HG03139 (cell line): Measurements from ENCODE around the gene AKNA.
A peak's percentile ranks its signal among the peaks of the same experiment; 100 is the strongest.

Experiments
- ATAC-seq: cut with Tn5 transposase; IDR thresholded peaks from one replicate; pipeline ENCODE4 v1.9.1; 2021; ENCODE audit not compliant: unreplicated experiment

The AKNA gene

DNA sequence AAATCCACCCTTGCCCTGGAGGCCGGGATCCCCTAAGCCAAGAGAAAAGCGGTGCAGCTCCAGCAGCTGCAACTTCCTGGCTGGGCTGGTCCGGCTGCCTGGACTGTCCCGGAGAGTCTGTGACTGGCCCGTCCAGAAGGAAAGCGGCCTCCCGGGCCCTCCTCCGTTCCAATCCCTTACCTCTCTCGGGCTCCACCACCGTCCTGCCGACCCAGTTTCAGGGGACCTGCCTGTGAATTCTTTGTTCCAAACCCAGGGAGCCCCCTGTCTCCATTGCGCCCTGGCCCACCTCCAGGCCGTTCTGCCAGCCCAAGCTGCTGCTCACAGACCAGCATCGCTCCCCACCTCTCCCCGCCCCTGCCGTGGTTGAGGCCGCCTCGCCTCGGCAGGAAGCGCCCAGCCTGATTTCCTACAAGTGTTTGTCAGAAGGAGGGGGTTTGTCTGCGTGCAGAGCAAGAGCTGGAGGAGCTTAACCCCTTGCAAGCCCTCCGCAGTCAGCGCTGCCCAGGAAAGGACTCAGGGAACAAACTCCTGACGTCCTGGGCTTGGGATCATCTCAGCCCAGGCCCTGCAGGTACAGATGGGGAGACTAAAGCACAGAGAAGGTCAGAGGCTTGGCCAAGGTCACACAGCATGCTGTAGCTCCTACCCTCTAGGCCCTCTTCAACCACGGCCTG, at the start of gene AKNA:
AKNA (minus strand) TSS at position 303 of the 677 bp plus-strand sequence. CDS start 6,649 bp downstream, outside the sequence.
- ATAC-seq, result peak; percentile 29

- ATAC-seq, result no peak
Measured at GRCh38 chr9:114437401-114437893, 49.7 kb upstream of the AKNA start.

GRCh38 chr9:114434878-114435311, 47.1 kb upstream of the AKNA start:
- ATAC-seq, result no peak

- no peak for ATAC-seq
Measured at GRCh38 chr9:114433720-114434255, 46.0 kb upstream of the AKNA start.

DNA sequence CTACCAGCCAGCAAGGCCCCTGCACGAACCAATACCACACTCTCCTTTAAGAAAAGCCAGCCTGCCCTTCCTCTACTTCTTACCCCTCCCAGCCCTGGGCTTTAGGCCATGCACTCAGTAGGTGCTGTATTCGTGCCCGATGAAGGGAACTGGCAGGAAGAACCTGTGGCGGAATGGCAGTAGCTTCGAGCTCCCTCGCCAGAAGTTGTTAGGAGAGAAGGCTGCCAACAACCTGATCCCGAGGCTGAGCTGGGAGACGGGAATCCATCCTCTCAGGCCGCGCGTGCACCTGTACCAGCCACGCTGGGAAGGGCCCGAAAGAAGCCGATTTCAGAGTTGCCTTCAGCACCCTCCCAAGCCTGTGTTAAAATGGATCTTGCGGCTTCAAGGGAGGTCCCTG, 45.3 kb upstream of the AKNA start:
- no peak for ATAC-seq

DNA sequence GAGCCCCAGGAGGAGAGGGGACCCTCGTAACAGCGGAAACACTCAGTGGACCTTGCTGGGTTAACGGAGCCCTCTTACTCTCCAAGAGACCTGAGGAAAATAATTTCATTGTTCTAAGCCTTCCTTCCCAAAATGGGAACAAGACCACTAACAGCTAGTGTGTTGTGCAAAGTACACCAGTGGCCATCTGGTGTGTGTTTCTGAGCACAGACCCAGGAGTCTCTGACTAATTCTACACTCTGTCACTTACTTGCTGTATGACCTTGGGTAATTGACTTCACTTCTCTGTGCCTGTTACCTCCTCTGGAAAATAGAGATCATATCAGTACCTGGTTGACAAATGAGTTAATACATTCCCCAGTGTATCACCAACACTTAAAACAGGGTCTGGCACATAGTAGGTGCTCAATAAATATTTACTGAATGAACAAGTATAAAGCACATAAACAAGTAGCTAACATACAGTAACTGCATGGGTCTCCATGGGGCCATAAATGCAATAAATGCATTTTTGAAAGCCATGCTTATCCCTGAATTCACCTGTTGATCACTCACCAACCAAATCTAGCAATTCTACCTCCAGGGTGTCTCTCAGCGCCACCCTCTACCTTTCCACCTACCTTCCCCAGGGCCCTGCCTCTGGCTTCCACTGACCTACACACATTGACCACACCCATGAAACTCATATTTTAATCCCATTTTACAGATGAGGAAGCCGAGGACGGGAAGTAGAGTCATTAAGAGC, 44.7 kb upstream of the AKNA start:
- ATAC-seq, result no peak

DNA sequence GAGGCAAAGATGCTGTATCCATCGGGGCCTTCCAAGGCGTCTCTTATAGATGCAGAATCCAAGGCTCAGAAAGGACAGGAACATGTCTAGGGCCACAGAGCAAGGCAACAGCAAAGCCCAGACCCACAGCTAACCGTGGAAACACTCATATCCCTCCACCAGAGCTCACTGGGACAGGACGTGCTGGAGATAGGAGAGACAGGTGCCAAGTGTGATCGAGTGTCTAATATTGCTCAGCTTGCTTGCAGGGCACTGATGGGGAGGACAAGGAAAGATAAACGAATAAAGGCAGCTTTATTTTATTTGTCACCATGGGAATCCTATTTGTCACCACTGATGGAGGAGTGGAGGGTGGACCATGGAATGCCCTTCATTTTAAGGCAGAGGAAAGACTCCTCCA, 44.0 kb upstream of the AKNA start:
- ATAC-seq, result no peak

DNA sequence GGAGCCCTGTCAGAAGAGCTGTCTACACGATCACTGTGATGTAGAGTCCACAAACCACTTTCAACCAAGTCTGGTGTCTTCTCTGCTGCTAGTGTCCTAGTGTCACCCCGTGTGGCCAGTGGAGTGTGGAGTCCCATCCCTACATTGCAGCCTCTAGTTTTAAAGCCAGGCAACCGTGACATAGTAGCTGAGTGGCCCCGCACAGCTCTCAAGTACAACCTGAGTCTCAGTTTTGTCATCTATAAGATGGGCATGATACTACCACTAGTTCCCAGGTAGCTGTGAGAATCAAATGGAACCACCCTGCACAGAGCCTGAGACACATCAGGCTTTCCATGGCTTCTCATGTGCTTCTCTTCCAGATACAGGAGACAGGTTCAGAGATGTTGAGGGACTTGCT, 43.2 kb upstream of the AKNA start:
- ATAC-seq, result no peak

DNA sequence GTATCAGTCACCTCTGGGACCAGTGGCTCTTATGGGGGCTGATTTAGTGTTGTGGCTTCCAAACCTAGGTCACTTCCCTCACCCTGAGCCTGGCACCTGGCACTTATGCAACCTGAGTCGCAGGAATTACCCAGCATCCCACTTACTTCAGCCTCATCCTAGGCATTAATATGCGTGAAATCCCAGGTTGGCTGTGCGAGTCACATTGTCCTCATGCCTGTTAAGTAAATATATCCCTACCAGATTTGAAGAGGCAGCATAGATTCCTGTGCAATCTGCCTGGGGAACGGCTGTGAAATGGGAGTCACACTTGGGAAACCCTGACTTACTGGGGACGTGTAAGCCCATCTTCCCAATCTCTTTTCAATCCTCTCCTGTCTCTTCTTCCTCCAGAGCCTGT, 42.7 kb upstream of the AKNA start:
- no peak for ATAC-seq

DNA sequence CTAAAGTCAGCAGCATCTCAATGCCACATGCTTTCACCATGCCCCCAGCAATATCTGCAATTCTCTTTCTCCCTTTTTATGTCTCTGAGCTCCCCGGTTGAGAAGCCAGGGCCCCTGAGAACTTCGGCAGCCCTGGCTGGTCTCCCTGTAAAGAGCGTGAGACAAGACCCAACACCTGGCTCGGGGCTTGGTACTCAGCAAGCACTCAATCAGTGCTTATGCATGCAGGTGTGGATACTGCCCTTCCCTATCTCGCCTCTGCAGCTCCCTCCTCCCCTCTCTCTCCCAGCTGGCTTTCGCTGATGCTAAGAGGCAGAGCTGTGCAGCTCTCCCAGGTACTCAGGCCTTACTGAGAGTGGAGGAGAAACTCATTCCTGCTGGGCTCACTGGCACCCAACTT, 41.7 kb upstream of the AKNA start:
- no peak for ATAC-seq

DNA sequence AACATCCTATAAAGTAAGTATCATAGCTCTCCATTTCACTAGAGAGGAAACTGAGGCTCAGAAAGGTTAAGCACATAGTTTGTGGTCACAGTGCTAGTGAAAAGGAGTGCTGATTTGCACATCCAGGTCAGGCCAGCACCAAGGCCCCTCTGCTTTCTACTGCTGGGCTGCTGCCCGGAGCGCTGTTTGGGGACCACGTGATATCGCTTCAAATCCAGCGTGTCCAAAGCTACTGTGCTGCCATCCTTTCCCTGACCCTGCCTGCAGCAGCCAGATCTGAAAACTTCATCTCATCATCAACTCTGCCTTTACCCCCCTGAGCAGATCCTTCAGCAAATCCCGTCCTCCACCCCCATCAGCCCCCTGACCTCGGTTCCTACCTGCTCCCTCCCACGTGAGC, 40.7 kb upstream of the AKNA start:
- ATAC-seq, result no peak

DNA sequence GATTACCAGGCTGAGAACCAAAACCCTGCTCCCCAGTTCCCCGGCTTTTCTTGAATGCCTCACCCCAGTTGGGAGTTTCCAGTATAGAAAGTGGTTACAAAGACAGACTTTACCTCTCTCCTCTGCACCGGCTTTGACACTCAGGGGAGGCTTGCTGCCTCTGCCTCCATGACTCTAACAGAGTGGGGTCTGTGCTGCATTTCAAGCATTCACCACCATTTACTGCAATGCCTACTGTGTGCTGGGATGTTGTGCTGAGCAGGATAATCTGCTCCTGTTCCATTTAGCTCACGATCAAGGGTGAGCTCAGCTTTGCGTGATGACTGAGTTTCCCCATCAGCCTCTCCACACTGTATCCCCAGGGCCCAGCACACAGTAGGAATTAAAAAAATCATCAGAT, 39.9 kb upstream of the AKNA start:
- ATAC-seq, result no peak

GRCh38 chr9:114426046-114426948, 38.5 kb upstream of the AKNA start:
- no peak for ATAC-seq

- ATAC-seq, result no peak
Measured at GRCh38 chr9:114425126-114425525, 37.3 kb upstream of the AKNA start.

DNA sequence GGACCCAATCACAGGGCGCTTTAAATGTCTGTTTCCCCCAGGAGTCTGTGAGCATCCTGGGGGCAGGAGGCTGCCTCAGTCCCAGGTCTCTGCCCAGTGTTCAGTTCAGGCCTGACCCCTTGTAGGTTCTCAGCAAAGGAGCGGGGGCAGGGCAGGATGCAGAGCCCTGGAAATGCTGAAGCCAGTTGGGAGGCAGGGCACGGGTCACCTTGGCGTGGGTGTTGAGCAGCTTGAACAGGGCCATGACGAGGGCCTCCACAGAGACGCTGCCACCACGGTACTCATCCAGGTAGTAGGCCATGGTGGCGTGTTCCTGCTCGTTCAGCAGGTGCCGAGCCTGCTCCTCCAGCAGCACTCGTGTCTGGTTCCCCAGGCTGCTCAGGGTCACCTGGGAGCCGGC, 36.3 kb upstream of the AKNA start:
- no peak for ATAC-seq

DNA sequence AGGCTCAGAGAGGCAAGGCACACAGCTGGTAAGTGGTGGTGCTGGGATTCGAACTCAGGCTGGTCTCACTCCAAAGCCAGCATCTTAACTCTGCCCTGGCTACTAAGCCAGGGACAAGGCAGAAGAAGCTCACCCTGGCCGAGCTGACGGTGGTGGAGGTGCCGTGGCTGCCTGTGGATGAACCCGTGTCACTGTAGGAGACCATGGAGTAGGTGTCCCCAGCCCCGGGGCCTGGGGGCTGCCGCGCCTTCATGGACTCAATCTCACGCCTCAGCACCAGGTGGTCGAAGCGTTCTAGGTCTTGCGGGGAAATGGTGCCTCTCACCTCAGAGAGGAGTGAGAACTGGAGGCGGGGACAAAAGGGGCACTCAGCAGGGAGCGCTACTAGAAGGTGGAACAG, 35.4 kb upstream of the AKNA start:
- ATAC-seq, result no peak

DNA sequence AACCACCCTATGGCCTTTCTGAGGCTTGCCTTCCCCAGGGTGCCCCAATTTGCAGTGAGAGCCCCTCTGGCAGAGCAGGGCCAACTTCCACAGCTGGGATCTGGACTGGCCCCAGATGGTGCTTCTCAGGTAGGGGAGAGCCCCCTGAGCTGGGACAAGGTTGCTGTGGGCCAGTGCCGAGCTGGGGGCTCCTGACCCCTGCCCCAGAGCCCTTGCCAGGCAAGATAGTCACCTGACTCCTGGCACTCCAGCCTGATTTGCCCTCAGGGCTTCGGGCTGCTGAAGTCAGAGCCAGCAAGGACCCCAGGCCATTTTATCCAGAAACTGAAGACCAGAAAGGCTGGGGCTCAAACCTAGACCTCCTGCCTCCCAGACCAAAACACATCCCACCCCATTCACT, 33.4 kb upstream of the AKNA start:
- no peak for ATAC-seq

GRCh38 chr9:114419796-114420195, 32.0 kb upstream of the AKNA start:
- ATAC-seq, result no peak

DNA sequence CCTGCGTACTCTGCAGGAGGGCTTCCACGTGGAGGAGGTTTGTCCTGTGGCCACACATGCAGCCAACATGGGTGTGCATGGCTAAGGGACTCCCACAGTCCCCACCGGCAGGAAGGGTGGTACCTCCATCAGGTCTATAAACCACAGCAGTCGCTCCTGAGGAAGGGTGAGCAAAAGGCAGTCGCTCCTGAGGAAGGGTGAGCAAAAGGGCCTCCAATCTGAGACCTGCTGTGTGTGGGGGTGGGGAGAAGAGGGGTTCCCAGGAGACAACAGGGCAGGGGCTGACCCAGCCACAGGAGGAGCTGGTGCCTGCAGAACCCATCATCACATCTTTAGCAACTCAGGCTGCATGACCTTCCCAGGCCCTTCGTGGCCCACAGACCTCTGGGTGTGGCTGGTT, 30.3 kb upstream of the AKNA start:
- no peak for ATAC-seq

DNA sequence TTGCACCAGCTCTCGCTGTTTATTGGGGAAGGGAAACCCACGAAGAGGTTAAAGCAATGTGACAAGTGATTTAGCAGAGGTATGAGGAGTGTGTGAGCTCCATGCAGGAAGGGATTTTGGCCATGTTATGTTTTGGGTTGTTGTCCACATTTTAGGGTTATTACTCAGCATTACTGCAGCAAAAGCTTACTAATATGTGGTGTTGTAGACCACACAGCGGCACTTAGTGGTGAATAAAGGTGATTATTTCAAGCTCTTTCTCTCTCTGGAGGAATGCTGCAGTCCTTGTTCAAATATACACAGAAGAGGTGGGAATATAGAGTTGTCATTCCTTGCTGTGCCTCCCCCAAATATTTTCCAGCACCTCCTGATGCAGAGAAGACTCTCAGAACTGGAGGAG, 29.7 kb upstream of the AKNA start:
- no peak for ATAC-seq

DNA sequence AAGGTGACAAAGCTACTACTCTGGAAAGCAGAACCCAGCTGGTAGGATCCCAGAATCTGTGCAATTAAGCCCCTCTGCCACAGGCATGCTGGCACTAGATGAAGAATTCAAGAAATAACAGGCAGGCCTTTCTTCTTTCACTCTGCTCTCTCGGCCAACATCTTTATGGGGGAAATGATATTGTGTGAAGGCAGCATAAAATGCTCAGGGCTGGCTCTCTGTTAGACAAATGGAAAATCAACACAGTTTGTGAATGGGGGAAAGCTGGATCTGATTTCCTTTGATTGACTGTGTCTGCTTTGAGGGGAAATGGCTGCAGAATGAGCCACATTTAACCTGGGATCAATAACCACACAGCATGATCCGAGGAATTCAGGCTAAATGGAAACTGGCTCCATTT, 29.1 kb upstream of the AKNA start:
- no peak for ATAC-seq
